OCI-LY1 (cell line): ENCODE measurements around the gene LRIG3.

Experiments used
- EZH2 ChIP-seq: fragments of 200-600 bp; sonication (generic), shearing (Covaris generic); IDR thresholded peaks from 2 replicates; pipeline ENCODE4 v1.8.0; 2017; ENCODE audit warnings: borderline replicate concordance, mixed run types, mild to moderate bottlenecking, antibody characterized with exemption, low read length, moderate library complexity, mixed read lengths
- TF ChIP-seq, protein P1 (sequence below): fragments of 200-600 bp; sonication (generic), shearing (Covaris generic); IDR thresholded peaks from 2 replicates; pipeline ENCODE4 v1.5.1; 2017; ENCODE audit warnings: mild to moderate bottlenecking, antibody characterized with exemption, low read length, moderate library complexity, mixed read lengths

DNA sequence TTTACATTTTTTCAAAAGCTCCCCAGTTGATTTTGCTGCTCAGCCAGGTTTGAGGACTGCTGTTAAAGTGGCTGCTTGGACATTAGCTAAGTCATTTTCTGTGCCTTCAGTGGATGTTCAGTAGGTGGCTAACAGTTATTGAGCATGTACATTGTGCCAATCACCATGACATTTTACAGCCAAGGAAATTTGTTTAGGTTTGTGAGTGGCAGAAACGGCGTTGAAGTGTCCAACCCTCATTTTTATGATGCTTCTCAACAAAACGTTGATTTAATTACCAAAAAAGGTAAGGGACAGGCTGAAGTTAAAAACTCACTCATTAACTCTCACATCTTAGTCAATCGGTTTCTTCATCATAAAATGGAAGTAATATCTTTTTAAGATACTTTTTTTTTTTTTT lies 37.0 kb upstream of the LRIG3 start:
- TF ChIP-seq EZH2 = no peak
- TF ChIP-seq, protein P1, sequence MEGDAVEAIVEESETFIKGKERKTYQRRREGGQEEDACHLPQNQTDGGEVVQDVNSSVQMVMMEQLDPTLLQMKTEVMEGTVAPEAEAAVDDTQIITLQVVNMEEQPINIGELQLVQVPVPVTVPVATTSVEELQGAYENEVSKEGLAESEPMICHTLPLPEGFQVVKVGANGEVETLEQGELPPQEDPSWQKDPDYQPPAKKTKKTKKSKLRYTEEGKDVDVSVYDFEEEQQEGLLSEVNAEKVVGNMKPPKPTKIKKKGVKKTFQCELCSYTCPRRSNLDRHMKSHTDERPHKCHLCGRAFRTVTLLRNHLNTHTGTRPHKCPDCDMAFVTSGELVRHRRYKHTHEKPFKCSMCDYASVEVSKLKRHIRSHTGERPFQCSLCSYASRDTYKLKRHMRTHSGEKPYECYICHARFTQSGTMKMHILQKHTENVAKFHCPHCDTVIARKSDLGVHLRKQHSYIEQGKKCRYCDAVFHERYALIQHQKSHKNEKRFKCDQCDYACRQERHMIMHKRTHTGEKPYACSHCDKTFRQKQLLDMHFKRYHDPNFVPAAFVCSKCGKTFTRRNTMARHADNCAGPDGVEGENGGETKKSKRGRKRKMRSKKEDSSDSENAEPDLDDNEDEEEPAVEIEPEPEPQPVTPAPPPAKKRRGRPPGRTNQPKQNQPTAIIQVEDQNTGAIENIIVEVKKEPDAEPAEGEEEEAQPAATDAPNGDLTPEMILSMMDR = no peak
